Transverse colon (tissue), 4 donors: ENCODE data around the gene SCYL1.

Experiments
- POLR2A ChIP-seq: fragments of 450-650 bp; IDR thresholded peaks from one replicate; pipeline ENCODE4 v1.6.1; 2016; ENCODE audit warnings: antibody characterized with exemption, mild to moderate bottlenecking, moderate library complexity
- POLR2AphosphoS5 ChIP-seq, 3 donors: sonication (generic); formaldehyde crosslinking; IDR thresholded peaks; one replicate each; pipeline ENCODE4 v1.6.1; 2016; ENCODE audit warnings: antibody characterized with exemption in 3 of 3
- TF ChIP-seq, protein P1 (sequence below), 5 experiments: fragments of 200-600 bp in 3 of 5; fragments of 450-650 bp in 2 of 5; sonication (generic) in 3 of 5; IDR thresholded peaks; 1 replicate in 2 of 5; 2 replicates in 3 of 5; pipeline ENCODE4 v1.5.1; 2016 to 2017; ENCODE audit warnings: antibody characterized with exemption in 5 of 5, inconsistent platforms in 3 of 5, mild to moderate bottlenecking in 2 of 5, moderate library complexity in 1 of 5

DNA sequence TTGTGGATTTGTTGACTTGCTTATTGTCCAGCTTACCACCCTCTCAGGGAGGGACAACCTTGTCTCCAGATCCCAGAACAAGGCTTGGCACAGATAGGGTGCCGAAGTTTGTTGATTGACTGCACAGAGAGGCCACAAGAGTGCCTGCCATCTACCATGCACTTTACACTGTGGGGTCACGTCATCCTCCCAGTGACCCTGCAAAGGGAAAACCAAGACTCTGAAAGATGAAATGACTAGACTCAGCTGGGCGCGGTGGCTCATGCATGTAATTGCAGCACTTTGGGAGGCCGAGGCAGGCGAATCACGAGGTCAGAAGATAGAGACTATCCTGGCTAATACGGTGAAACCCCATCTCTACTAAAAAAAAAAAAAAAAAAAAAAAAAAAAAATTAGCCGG is 37.9 kb downstream of the SCYL1 start:
- TF ChIP-seq POLR2AphosphoS5 (IDR thresholded peaks at IDR 0.05) (no peak), POLR2A (no peak)
- TF ChIP-seq, protein P1, sequence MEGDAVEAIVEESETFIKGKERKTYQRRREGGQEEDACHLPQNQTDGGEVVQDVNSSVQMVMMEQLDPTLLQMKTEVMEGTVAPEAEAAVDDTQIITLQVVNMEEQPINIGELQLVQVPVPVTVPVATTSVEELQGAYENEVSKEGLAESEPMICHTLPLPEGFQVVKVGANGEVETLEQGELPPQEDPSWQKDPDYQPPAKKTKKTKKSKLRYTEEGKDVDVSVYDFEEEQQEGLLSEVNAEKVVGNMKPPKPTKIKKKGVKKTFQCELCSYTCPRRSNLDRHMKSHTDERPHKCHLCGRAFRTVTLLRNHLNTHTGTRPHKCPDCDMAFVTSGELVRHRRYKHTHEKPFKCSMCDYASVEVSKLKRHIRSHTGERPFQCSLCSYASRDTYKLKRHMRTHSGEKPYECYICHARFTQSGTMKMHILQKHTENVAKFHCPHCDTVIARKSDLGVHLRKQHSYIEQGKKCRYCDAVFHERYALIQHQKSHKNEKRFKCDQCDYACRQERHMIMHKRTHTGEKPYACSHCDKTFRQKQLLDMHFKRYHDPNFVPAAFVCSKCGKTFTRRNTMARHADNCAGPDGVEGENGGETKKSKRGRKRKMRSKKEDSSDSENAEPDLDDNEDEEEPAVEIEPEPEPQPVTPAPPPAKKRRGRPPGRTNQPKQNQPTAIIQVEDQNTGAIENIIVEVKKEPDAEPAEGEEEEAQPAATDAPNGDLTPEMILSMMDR (IDR thresholded peaks at IDR 0.05): no peak
